NCI-H510A treated with DMSO at 0.1 percent for 48 hours (cell line): ENCODE measurements around the gene DRAM2.
"Not testable (repeated sequence)": the region's sequence is repeated elsewhere in the genome, so short reads cannot be mapped to it uniquely, and the experiment has no call there.

Experiments
- DNase-seq: peaks from one replicate; lab custom pipeline; 2025; lab: John Stamatoyannopoulos, UW

Gene DRAM2

DNA sequence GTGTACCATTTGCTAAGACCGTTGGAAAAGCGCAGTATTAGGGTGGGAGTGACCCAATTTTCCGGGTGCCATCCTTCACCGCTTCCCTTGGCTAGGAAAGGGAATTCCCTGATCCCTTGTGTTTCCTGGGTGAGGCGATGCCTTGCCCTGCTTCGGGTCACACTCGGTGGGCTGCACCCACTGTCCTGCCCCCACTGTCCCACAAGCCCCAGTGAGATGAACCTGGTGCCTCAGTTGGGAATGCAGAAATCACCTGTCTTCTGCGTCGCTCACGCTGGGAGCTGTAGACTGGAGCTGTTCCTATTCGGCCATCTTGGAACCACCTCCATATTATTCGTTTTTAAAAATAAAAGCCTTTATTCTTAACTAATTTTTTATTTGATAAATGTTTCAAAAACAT lies 60.6 kb downstream of the DRAM2 start:
- DNase-seq, result not testable (repeated sequence)

DNA sequence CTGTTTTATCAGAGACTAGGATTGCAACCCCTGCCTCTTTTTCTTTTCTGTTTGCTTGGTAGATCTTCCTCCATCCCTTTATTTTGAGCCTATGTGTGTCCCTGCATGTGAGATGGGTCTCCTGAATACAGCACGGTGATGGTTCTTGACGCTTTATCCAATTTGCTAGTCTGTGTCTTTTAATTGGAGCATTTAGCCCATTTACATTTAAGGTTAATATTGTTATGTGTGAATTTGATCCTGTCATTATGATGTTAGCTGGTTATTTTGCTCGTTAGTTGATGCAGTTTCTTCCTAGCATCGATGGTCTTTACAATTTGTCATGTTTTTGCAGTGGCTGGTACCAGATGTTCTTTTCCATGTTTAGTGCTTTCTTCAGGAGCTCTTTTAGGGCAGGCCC lies 62.6 kb downstream of the DRAM2 start:
- DNase-seq, result not testable (repeated sequence)
